Activated T-cell treated with anti-CD3 and anti-CD28 coated beads for 24 hours (primary cell): ENCODE measurements around the gene TSPAN9.

Experiments used
- DNase-seq: peaks from one replicate; pipeline ENCODE4 v3.0.0-alpha.2; 2020; ENCODE audit warnings: low read depth

Gene TSPAN9

GRCh38 chr12:3187846-3188770, 110.9 kb downstream of the TSPAN9 start:
- no peak for DNase-seq

GRCh38 chr12:3189282-3189681, 112.1 kb downstream of the TSPAN9 start:
- no peak for DNase-seq

- no peak for DNase-seq
Observed at GRCh38 chr12:3190101-3190500, 112.9 kb downstream of the TSPAN9 start.

GRCh38 chr12:3191450-3191849, 114.3 kb downstream of the TSPAN9 start:
- DNase-seq: no peak

GRCh38 chr12:3192221-3192620, 115.0 kb downstream of the TSPAN9 start:
- no peak for DNase-seq

GRCh38 chr12:3193131-3193530, 116.0 kb downstream of the TSPAN9 start:
- no peak for DNase-seq

- no peak for DNase-seq
Observed at GRCh38 chr12:3193755-3194154, 116.6 kb downstream of the TSPAN9 start.

- no peak for DNase-seq
Observed at GRCh38 chr12:3195337-3195736, 118.2 kb downstream of the TSPAN9 start.

- no peak for DNase-seq
Observed at GRCh38 chr12:3195859-3196483, 118.8 kb downstream of the TSPAN9 start.

- no peak for DNase-seq
Observed at GRCh38 chr12:3196488-3196887, 119.3 kb downstream of the TSPAN9 start.

GRCh38 chr12:3197131-3197818, 120.1 kb downstream of the TSPAN9 start:
- no peak for DNase-seq

GRCh38 chr12:3199551-3200031, 122.4 kb downstream of the TSPAN9 start:
- no peak for DNase-seq

GRCh38 chr12:3200032-3200617, 122.9 kb downstream of the TSPAN9 start:
- no peak for DNase-seq

GRCh38 chr12:3200814-3201233, 123.6 kb downstream of the TSPAN9 start:
- DNase-seq: no peak

- no peak for DNase-seq
Observed at GRCh38 chr12:3201339-3202051, 124.3 kb downstream of the TSPAN9 start.

- no peak for DNase-seq
Observed at GRCh38 chr12:3202096-3202495, 124.9 kb downstream of the TSPAN9 start.

GRCh38 chr12:3202734-3203446, 125.7 kb downstream of the TSPAN9 start:
- DNase-seq: peak; percentile 38

- no peak for DNase-seq
Observed at GRCh38 chr12:3203713-3204112, 126.5 kb downstream of the TSPAN9 start.

GRCh38 chr12:3204143-3204542, 127.0 kb downstream of the TSPAN9 start:
- DNase-seq: no peak

GRCh38 chr12:3204730-3205531, 127.8 kb downstream of the TSPAN9 start:
- no peak for DNase-seq
